DND-41 (cell line): ENCODE results near the gene INHBC.

Experiments
- ATAC-seq: fragments of 200-7000 bp; cut with Tn5 transposase; 3 replicates; pipeline ENCODE4 v1.9.1; 2021; ENCODE audit warnings: low read depth; ENCODE audit not compliant: insufficient read depth
- DNase-seq: peaks from one replicate; pipeline ENCODE4 v3.0.0-alpha.2; 2020
- H2AFZ ChIP-seq: 2 replicates; pipeline ENCODE4 v1.6.0; 2012; ENCODE audit warnings: low read depth, low read length
- H3K27ac ChIP-seq: 2 replicates; pipeline ENCODE4 v1.5.1; 2012; ENCODE audit warnings: low read length, inconsistent platforms
- H3K27me3 ChIP-seq: fragments of 200-600 bp; sonication (generic); 2 replicates; pipeline ENCODE4 v1.6.0; 2012; ENCODE audit warnings: low read length, mild to moderate bottlenecking, inconsistent platforms; ENCODE audit not compliant: insufficient read depth, poor library complexity
- H3K36me3 ChIP-seq: 2 replicates; pipeline ENCODE4 v1.5.1; 2012; ENCODE audit warnings: low read length, inconsistent platforms; ENCODE audit not compliant: insufficient read depth
- H3K4me1 ChIP-seq: 2 replicates; pipeline ENCODE4 v1.5.1; 2012; ENCODE audit warnings: mild to moderate bottlenecking, low read length; ENCODE audit not compliant: insufficient read depth
- H3K4me2 ChIP-seq: 2 replicates; pipeline ENCODE4 v1.6.0; 2012; ENCODE audit warnings: mild to moderate bottlenecking, moderate library complexity, low read length, inconsistent platforms; ENCODE audit not compliant: insufficient read depth
- H3K4me3 ChIP-seq, 2 experiments: fragments of 200-600 bp in 1 of 2; shearing (Covaris generic) in 1 of 2; 2 replicates each; pipeline ENCODE4 v1.5.1; 2012 to 2016; ENCODE audit warnings: inconsistent platforms in 2 of 2, low read length in 2 of 2, mild to moderate bottlenecking in 2 of 2, low read depth in 1 of 2, moderate library complexity in 1 of 2
- H3K79me2 ChIP-seq: 2 replicates; pipeline ENCODE4 v1.6.0; 2012; ENCODE audit warnings: low read length, inconsistent platforms; ENCODE audit not compliant: insufficient read depth
- H3K9ac ChIP-seq: 2 replicates; pipeline ENCODE4 v1.6.0; 2012; ENCODE audit warnings: low read depth, mild to moderate bottlenecking, inconsistent platforms, low read length, moderate library complexity
- H3K9me3 ChIP-seq: 2 replicates; pipeline ENCODE4 v1.5.1; 2012; ENCODE audit warnings: low read length, moderate library complexity, mild to moderate bottlenecking, inconsistent platforms; ENCODE audit not compliant: insufficient read depth, severe bottlenecking
- H4K20me1 ChIP-seq: 2 replicates; pipeline ENCODE4 v1.6.0; 2012; ENCODE audit warnings: low read length; ENCODE audit not compliant: insufficient read depth
- EZH2 ChIP-seq: IDR thresholded peaks from 3 replicates; pipeline ENCODE4 v1.6.1; 2012; ENCODE audit warnings: borderline replicate concordance, low read depth, mild to moderate bottlenecking, moderate library complexity, low read length, inconsistent platforms; ENCODE audit not compliant: severe bottlenecking
- TF ChIP-seq, protein P1 (sequence below): IDR thresholded peaks from 2 replicates; pipeline ENCODE4 v1.5.1; 2012; ENCODE audit warnings: borderline replicate concordance, low read length, moderate library complexity, mild to moderate bottlenecking; ENCODE audit not compliant: poor library complexity, severe bottlenecking; ENCODE audit errors: extremely low read depth

INHBC gene

DNA sequence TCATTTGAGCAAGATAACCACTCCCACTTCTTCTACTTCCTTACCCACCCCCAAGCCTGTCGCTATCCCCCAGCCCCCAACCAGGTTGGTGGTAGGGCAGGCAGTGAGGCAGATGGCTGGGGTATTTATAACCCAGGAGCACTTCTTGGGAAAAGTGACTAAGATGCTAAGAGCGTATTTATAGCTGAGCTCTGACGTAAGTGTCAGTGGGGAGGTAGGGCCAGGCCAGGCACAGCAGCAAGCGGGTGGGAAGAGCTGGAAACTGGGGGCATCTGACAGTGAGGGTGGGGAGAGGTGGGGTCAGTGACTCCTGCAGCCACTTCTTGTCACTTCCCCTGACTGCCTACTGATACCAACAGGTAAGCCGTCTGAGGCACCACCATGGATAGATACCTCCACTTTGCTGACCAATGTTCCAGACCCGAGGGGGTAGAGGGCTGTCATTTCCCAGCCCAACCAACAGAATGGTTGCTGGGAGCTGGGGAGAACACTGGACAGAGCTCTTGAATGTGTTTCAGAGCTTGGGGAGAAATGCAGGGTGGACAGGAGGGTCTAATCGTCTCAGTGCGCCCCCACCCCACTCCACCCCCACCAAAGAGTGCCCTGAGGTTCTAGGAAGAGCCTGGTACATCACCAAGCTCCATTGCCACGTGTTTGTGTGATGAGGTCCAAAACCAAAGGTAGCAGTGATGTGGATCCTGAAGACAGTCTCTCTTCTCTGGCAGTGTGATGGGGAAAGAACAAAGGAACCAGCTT is 17.8 kb downstream of the INHBC start:
- Histone ChIP-seq H3K79me2 (no peaks in the 10 kb centered on the region), H3K4me3 (no peak overlapping the region), H3K36me3 (no peaks in the 10 kb centered on the region), H3K4me2 (no peak overlapping the region), H3K9me3 (no peaks in the 10 kb centered on the region), H3K27ac (no peak overlapping the region), H3K4me1 (peaks cover 3% of the 10 kb centered on the region; the same call in 1 of the 2 replicates), H3K9ac (no peak overlapping the region), H3K27me3 (no peaks in the 10 kb centered on the region), H2AFZ (no peak overlapping the region), H4K20me1 (no peaks in the 10 kb centered on the region)
- no peak for TF ChIP-seq EZH2
- ATAC-seq, result no peak
- DNase-seq, result no peak

DNA sequence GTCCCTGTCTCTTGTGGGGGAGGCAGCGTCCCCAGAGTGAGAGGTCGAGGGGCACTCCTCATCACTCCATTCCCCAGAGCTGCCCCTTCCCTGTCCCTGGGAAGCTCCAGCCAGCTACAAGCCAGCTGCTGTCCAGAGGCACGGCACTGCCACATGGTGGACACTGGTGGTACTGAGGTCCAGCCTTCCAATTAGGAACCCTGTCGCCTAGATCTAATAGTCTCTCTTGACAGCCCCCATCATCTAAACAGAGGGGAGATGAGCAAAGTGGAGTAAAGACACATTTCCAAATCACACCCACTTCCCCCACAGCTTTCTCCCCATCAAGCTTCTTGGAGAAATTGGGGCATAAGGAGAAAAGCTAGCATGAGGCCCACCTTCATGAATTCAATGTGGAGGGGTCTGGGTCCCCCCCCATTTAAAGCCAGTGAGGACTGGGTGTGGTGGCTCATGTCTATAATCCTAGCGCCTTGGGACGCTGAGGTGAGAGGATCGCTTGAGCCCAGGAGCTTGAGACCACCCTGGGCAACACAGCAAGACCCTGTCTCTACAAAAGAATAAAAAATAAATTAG is 18.4 kb downstream of the INHBC start:
- no peaks in the 10 kb centered on the region for H3K9me3 ChIP-seq
- no peak overlapping the region for H3K4me2 ChIP-seq
- no peak overlapping the region for H3K27ac ChIP-seq
- H3K36me3 ChIP-seq, result no peaks in the 10 kb centered on the region
- ATAC-seq (peak; percentile 44; the same call in 2 of the 3 replicates), DNase-seq (peak; percentile 56)
- peaks cover 3% of the 10 kb centered on the region; the same call in 1 of the 2 replicates for H3K4me1 ChIP-seq
- H3K4me3 ChIP-seq, result no peak overlapping the region
- H3K9ac ChIP-seq, result no peak overlapping the region
- H4K20me1 ChIP-seq, result no peaks in the 10 kb centered on the region
- H3K27me3 ChIP-seq, result no peaks in the 10 kb centered on the region
- no peaks in the 10 kb centered on the region for H3K79me2 ChIP-seq
- no peak overlapping the region for H2AFZ ChIP-seq
- TF ChIP-seq, protein P1, sequence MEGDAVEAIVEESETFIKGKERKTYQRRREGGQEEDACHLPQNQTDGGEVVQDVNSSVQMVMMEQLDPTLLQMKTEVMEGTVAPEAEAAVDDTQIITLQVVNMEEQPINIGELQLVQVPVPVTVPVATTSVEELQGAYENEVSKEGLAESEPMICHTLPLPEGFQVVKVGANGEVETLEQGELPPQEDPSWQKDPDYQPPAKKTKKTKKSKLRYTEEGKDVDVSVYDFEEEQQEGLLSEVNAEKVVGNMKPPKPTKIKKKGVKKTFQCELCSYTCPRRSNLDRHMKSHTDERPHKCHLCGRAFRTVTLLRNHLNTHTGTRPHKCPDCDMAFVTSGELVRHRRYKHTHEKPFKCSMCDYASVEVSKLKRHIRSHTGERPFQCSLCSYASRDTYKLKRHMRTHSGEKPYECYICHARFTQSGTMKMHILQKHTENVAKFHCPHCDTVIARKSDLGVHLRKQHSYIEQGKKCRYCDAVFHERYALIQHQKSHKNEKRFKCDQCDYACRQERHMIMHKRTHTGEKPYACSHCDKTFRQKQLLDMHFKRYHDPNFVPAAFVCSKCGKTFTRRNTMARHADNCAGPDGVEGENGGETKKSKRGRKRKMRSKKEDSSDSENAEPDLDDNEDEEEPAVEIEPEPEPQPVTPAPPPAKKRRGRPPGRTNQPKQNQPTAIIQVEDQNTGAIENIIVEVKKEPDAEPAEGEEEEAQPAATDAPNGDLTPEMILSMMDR, result peak; percentile 82
- TF ChIP-seq EZH2, result no peak

DNA sequence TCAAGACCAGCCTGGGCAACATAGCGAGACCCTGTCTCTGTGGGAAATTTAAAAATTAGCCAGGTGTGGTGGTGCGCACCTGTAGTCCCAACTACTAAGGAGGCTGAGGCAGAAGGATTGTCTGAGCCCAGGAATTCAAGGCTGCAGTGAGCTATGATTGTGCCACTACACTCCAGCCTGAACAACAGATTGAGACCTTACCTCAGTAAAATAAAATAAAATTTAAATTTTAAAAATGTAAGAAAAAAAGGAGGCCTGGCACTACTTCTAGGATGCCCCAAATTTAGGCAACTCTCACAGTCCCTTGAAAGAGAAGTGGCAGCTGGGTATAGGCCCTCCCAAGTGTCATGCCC is 19.6 kb downstream of the INHBC start:
- no peak overlapping the region for H3K4me2 ChIP-seq
- no peak overlapping the region for H3K4me3 ChIP-seq
- H2AFZ ChIP-seq, result no peak overlapping the region
- H3K9ac ChIP-seq, result no peak overlapping the region
- no peak overlapping the region for H3K27ac ChIP-seq
- TF ChIP-seq EZH2, result no peak
- TF ChIP-seq, protein P1, result no peak
- no peaks in the 10 kb centered on the region for H3K79me2 ChIP-seq
- H3K4me1 ChIP-seq, result peaks cover 12% of the 10 kb centered on the region
- H4K20me1 ChIP-seq, result no peaks in the 10 kb centered on the region
- no peaks in the 10 kb centered on the region for H3K9me3 ChIP-seq
- no peaks in the 10 kb centered on the region for H3K27me3 ChIP-seq
- ATAC-seq, result no peak
- no peaks in the 10 kb centered on the region for H3K36me3 ChIP-seq
- DNase-seq, result no peak
